Endodermal cell (in vitro differentiated cells): Measurements from ENCODE around the gene ABHD8. TPM values are rescaled to one million over a fixed set of nuclear protein-coding genes. Genes with fewer than 3 reads are reported as not detected.

ENCODE experiments used
- DNase-seq: peaks from one replicate; pipeline ENCODE4 v3.0.0-alpha.2; 2017
- H3K27ac ChIP-seq: 2 replicates; pipeline ENCODE4 v1.5.1; 2013; ENCODE audit warnings: mild to moderate bottlenecking, low read depth, low read length, moderate library complexity
- H3K27me3 ChIP-seq: 2 replicates; pipeline ENCODE4 v1.6.1; 2013; ENCODE audit warnings: mild to moderate bottlenecking, low read length, moderate library complexity; ENCODE audit not compliant: insufficient read depth, control insufficient read depth, poor library complexity, severe bottlenecking
- H3K36me3 ChIP-seq: 2 replicates; pipeline ENCODE4 v1.7.0; 2013; ENCODE audit warnings: mild to moderate bottlenecking, low read length, moderate library complexity; ENCODE audit not compliant: control insufficient read depth, insufficient read depth
- H3K4me1 ChIP-seq: one replicate; pipeline ENCODE4 v1.7.0; 2013; ENCODE audit warnings: low read length; ENCODE audit not compliant: control insufficient read depth, insufficient read depth
- H3K4me3 ChIP-seq: 2 replicates; pipeline ENCODE4 v1.5.1; 2013; ENCODE audit warnings: mild to moderate bottlenecking, low read length, moderate library complexity
- H3K9ac ChIP-seq: 2 replicates; pipeline ENCODE4 v1.6.1; 2013; ENCODE audit warnings: mild to moderate bottlenecking, low read length, moderate library complexity; ENCODE audit not compliant: poor library complexity, severe bottlenecking; ENCODE audit errors: extremely low read depth
- H3K9me3 ChIP-seq: 2 replicates; pipeline ENCODE4 v1.6.1; 2013; ENCODE audit warnings: mild to moderate bottlenecking, low read length, moderate library complexity; ENCODE audit not compliant: control insufficient read depth
- H3K27ac Mint-ChIP-seq: 2 replicates; pipeline ENCODE4 v1.8.0; 2020; ENCODE audit warnings: mixed read lengths
- H3K27me3 Mint-ChIP-seq: 2 replicates; pipeline ENCODE4 v1.8.0; 2021; ENCODE audit warnings: mild to moderate bottlenecking, mixed read lengths; ENCODE audit not compliant: insufficient read depth
- H3K36me3 Mint-ChIP-seq: 2 replicates; pipeline ENCODE4 v1.8.0; 2020; ENCODE audit warnings: low read depth, mixed read lengths
- H3K4me1 Mint-ChIP-seq: 2 replicates; pipeline ENCODE4 v1.8.0; 2020; ENCODE audit warnings: mixed read lengths
- H3K4me3 Mint-ChIP-seq: 2 replicates; pipeline ENCODE4 v1.8.0; 2020; ENCODE audit warnings: mild to moderate bottlenecking, moderate library complexity, mixed read lengths
- H3K9me3 Mint-ChIP-seq: 2 replicates; pipeline ENCODE4 v1.8.0; 2020; ENCODE audit warnings: mild to moderate bottlenecking, mixed read lengths
- CTCF ChIP-seq: fragments of 200-600 bp; sonication (generic); conservative IDR thresholded peaks from 2 replicates; pipeline ENCODE4 v1.5.0; 2021; ENCODE audit warnings: antibody characterized with exemption, mild to moderate bottlenecking
- WGBS, 2 experiments: methylation state at CpG; one replicate each; pipeline versions ENCODE4 v1.1.5 to v1.1.7; 2013; ENCODE audit warnings: missing lambda C conversion rate in 2 of 2, mixed read lengths in 1 of 2; ENCODE audit not compliant: insufficient coverage in 1 of 2, insufficient read length in 1 of 2; 5-methylcytosine and 5-hydroxymethylcytosine counted together
- long read RNA-seq, 4 experiments: library from polyadenylated mRNA in 2 of 4; library from RNA in 1 of 4; library from capped mRNA in 1 of 4; stranded (forward) in 3 of 4; unstranded in 1 of 4; transcript quantifications; one replicate each; pipeline ENCODE4 v2.0.0, GENCODE V29; 2020 to 2021; ENCODE audit warnings: inconsistent platforms in 1 of 4
- polyA plus RNA-seq, 2 experiments: library from polyadenylated mRNA; stranded (reverse); fragments of 50-300 nt; gene quantifications; one replicate each; pipeline ENCODE4 v1.2.3, GENCODE V29; 2013
- total RNA-seq, 2 donors: library from RNA; stranded (reverse); fragmentation: NEBNext Ultra II Directional in 1 of 2; extraction: Animal tissue kit (Norgen Biotek cat#: 25700) in 1 of 2; gene quantifications; 2 replicates in 1 of 2; 3 replicates in 1 of 2; pipeline ENCODE4 v1.2.1, GENCODE V29; 2021

ABHD8 gene
- 10 to 100 TPM; 11.6 to 21.1 TPM for total RNA-seq
- 9.7 TPM for polyA plus RNA-seq (2013, experiment 1 of 2)
- 10.2 TPM for polyA plus RNA-seq (2013, experiment 2 of 2)
- long read RNA-seq, experiment 1, transcript ABHD8-201 (5 exons, 2,090 nt), result major isoform, 8 of 22 reads
- long read RNA-seq, experiment 1, partial matches to known transcripts, result 5 of 22 reads
- long read RNA-seq, experiment 1, other reads (novel, unspliced or antisense), result 9 of 22 reads
- long read RNA-seq, experiment 2, transcript ABHD8-201 (5 exons, 2,090 nt), result major isoform, 35 of 41 reads
- long read RNA-seq, experiment 2, partial matches to known transcripts, result 2 of 41 reads
- long read RNA-seq, experiment 2, other reads (novel, unspliced or antisense), result 4 of 41 reads
- long read RNA-seq, experiment 3, transcript ABHD8-201 (5 exons, 2,090 nt), result major isoform, 25 of 32 reads
- long read RNA-seq, experiment 3, partial matches to known transcripts, result 0 of 32 reads
- long read RNA-seq, experiment 3, other reads (novel, unspliced or antisense), result 7 of 32 reads
- long read RNA-seq, experiment 4, result 0 reads

GRCh38 chr19:17303167-17303939 lies at the start of gene ABHD8:
Gene ABHD8, minus strand, starts transcription at chr19:17303425. Its CDS starts 1,809 bp downstream, at chr19:17301616.
- no peaks in the 10 kb centered on the region for H3K4me1 ChIP-seq
- Mint-ChIP-seq H3K9me3 (peaks cover 2% of the 10 kb centered on the region), H3K27ac (no peak within 1 kb of the TSS), H3K4me1 (peaks cover 17% of the 10 kb centered on the region), H3K4me3 (peak within 1 kb of the TSS; percentile 61), H3K36me3 (peaks cover 11% of the 10 kb centered on the region), H3K27me3 (no peaks in the 10 kb centered on the region)
- H3K4me3 ChIP-seq, result peak within 1 kb of the TSS; percentile 73
- peak; percentile 83 for TF ChIP-seq CTCF
- peak; percentile 99 for DNase-seq
- H3K9me3 ChIP-seq, result peaks cover 2% of the 10 kb centered on the region
- WGBS, 2 experiments, result 2 to 4% methylated on average over 28 to 52 of the region's 52 CpGs
- no peak within 1 kb of the TSS for H3K27ac ChIP-seq
- peaks cover 2% of the 10 kb centered on the region for H3K36me3 ChIP-seq
- no peaks in the 10 kb centered on the region for H3K27me3 ChIP-seq
- H3K9ac ChIP-seq, result peak within 1 kb of the TSS; percentile 49

GRCh38 chr19:17352608-17353280 lies 49.5 kb upstream of the ABHD8 start:
- Mint-ChIP-seq H3K27ac (no peak overlapping the region), H3K4me1 (peaks cover 3% of the 10 kb centered on the region), H3K36me3 (no peaks in the 10 kb centered on the region), H3K4me3 (no peak overlapping the region), H3K9me3 (no peaks in the 10 kb centered on the region), H3K27me3 (no peaks in the 10 kb centered on the region)
- Histone ChIP-seq H3K9ac (no peak overlapping the region), H3K27me3 (no peaks in the 10 kb centered on the region), H3K27ac (no peak overlapping the region), H3K4me3 (no peak overlapping the region), H3K36me3 (no peaks in the 10 kb centered on the region), H3K4me1 (no peaks in the 10 kb centered on the region), H3K9me3 (no peaks in the 10 kb centered on the region)
- no peak for DNase-seq
- TF ChIP-seq CTCF, result no peak
- WGBS, 2 experiments, result 22 to 86% methylated on average over 1 to 13 of the region's 14 CpGs

- H3K9me3 ChIP-seq, result no peaks in the 10 kb centered on the region
- Mint-ChIP-seq H3K4me3 (no peak overlapping the region), H3K27me3 (no peaks in the 10 kb centered on the region), H3K27ac (no peak overlapping the region), H3K36me3 (no peaks in the 10 kb centered on the region), H3K4me1 (peaks cover 3% of the 10 kb centered on the region), H3K9me3 (no peaks in the 10 kb centered on the region)
- no peaks in the 10 kb centered on the region for H3K4me1 ChIP-seq
- 95 to 97% methylated on average over 34 to 45 of the region's 45 CpGs for WGBS, 2 experiments
- no peak overlapping the region for H3K9ac ChIP-seq
- no peak overlapping the region for H3K27ac ChIP-seq
- H3K36me3 ChIP-seq, result no peaks in the 10 kb centered on the region
- no peak for TF ChIP-seq CTCF
- no peak for DNase-seq
- no peak overlapping the region for H3K4me3 ChIP-seq
- no peaks in the 10 kb centered on the region for H3K27me3 ChIP-seq
Measured at GRCh38 chr19:17351815-17352435, 48.7 kb upstream of the ABHD8 start.
